GM12878 (cell line): ENCODE data around the gene ANK3. TPM values are rescaled to one million over a fixed set of nuclear protein-coding genes. Genes with fewer than 3 reads are reported as not detected.

Experiments used
- ATAC-seq: fragments of 200-7000 bp; cut with Tn5 transposase; 3 replicates; pipeline ENCODE4 v1.9.1; 2020; ENCODE audit warnings: mild to moderate bottlenecking, moderate library complexity
- BruUV-seq: library from RNA; stranded (reverse); fragments of 400-500 nt; replicated peaks from 2 replicates; lab custom pipeline; 2021; lab: Mats Ljungman, UMichigan
- CTCF ChIA-PET: fragments of 300-600 bp; sonication (Branson Sonifier 250); formaldehyde crosslinking; extraction: SDS; loops from one replicate; lab custom pipeline; 2021; ENCODE audit warnings: inconsistent platforms; lab: Yijun Ruan, JAX
- POLR2A ChIA-PET: fragments of 350-600 bp; formaldehyde crosslinking; extraction: SDS; loops from one replicate; lab custom pipeline; 2021; ENCODE audit warnings: inconsistent platforms; lab: Charles Lee
- RAD21 ChIA-PET: fragments of 300-600 bp; sonication (Branson Sonifier 250); formaldehyde crosslinking; loops from one replicate; lab custom pipeline; 2023; ENCODE audit warnings: antibody characterized with exemption; ENCODE audit not compliant: unreplicated experiment; lab: Charles Lee
- SMC1A ChIA-PET: fragments of 300-600 bp; sonication (Branson Sonifier 250); formaldehyde crosslinking; loops from one replicate; lab custom pipeline; 2023; ENCODE audit not compliant: unreplicated experiment, uncharacterized antibody; lab: Charles Lee
- DNase-seq: peaks from one replicate; pipeline ENCODE4 v3.0.0-alpha.2; 2011; ENCODE audit warnings: low read depth, low spot score
- FAIRE-seq: peaks from 3 replicates; lab custom pipeline; 2011; peaks lifted over from hg19 to GRCh38; lab: Jason Lieb, UNC
- H2AFZ ChIP-seq: 2 replicates; pipeline ENCODE4 v1.6.0; 2011; ENCODE audit warnings: low read depth, low read length, control low read depth; ENCODE audit not compliant: control insufficient read depth
- H3K27ac ChIP-seq: 2 replicates; pipeline ENCODE4 v1.5.1; 2011; ENCODE audit warnings: control low read depth; ENCODE audit not compliant: control insufficient read depth, insufficient read depth
- H3K27me3 ChIP-seq, 2 experiments: replicated peaks in 1 of 2; 2 replicates each; pipeline versions ENCODE4 v1.6.0 to v1.6.1; 2011; ENCODE audit warnings: low read length in 1 of 2; ENCODE audit not compliant: control insufficient read depth in 2 of 2, insufficient read depth in 2 of 2
- H3K36me3 ChIP-seq, 2 experiments: 2 replicates each; pipeline ENCODE4 v1.5.1; 2011; ENCODE audit warnings: low read length in 1 of 2; ENCODE audit not compliant: control insufficient read depth in 2 of 2, insufficient read depth in 2 of 2
- H3K4me1 ChIP-seq: 2 replicates; pipeline ENCODE4 v1.6.1; 2011; ENCODE audit warnings: mild to moderate bottlenecking, low read length, moderate library complexity, mixed read lengths; ENCODE audit not compliant: control insufficient read depth, insufficient read depth
- H3K4me2 ChIP-seq: 2 replicates; pipeline ENCODE4 v1.6.0; 2011; ENCODE audit warnings: control low read depth; ENCODE audit not compliant: control insufficient read depth, insufficient read depth
- H3K4me3 ChIP-seq: fragments of 200-600 bp; sonication (generic); 2 replicates; pipeline ENCODE4 v1.5.1; 2016
- H3K79me2 ChIP-seq: 2 replicates; pipeline ENCODE4 v1.6.0; 2011; ENCODE audit warnings: low read length; ENCODE audit not compliant: control insufficient read depth, insufficient read depth
- H3K9ac ChIP-seq: 2 replicates; pipeline ENCODE4 v1.8.0; 2011; ENCODE audit warnings: low read length, control low read depth, mixed read lengths; ENCODE audit not compliant: control insufficient read depth, insufficient read depth
- H3K9me3 ChIP-seq: replicated peaks from 3 replicates; pipeline ENCODE4 v1.5.1; 2011; ENCODE audit warnings: mild to moderate bottlenecking, low read length; ENCODE audit not compliant: control insufficient read depth, insufficient read depth
- H4K20me1 ChIP-seq: 2 replicates; pipeline ENCODE4 v1.6.0; 2011; ENCODE audit not compliant: control insufficient read depth, insufficient read depth
- CBX3 ChIP-seq: fragments of 200-600 bp; sonication (generic); IDR thresholded peaks from 2 replicates; pipeline ENCODE4 v1.6.1; 2016; ENCODE audit warnings: low read depth, borderline replicate concordance
- PAX5 ChIP-seq: IDR thresholded peaks from 2 replicates; pipeline ENCODE4 v1.6.1; 2011; ENCODE audit warnings: low read depth, low read length, borderline replicate concordance
- RBBP5 ChIP-seq: fragments of 200-600 bp; sonication (generic); conservative IDR thresholded peaks from 2 replicates; pipeline ENCODE4 v1.6.1; 2016
- SPI1 ChIP-seq: IDR thresholded peaks from 2 replicates; pipeline ENCODE4 v1.6.1; 2011; ENCODE audit warnings: low read depth, mild to moderate bottlenecking, low read length, moderate library complexity, borderline replicate concordance; ENCODE audit not compliant: insufficient read depth
- ZSCAN29 ChIP-seq: fragments of 450-650 bp; IDR thresholded peaks from 2 replicates; pipeline ENCODE4 v1.6.1; 2017; ENCODE audit warnings: mild to moderate bottlenecking, moderate library complexity
- WGBS: methylation state at CpG from one replicate; pipeline ENCODE4 v1.1.6; 2016; ENCODE audit warnings: low lambda C conversion rate; ENCODE audit not compliant: insufficient replicate concordance, insufficient coverage; ENCODE audit errors: missing lambda C conversion rate; 5-methylcytosine and 5-hydroxymethylcytosine counted together
- in situ Hi-C: fragments of 300-500 bp; cut with MboI; formaldehyde crosslinking; loops from 9 replicates; pipeline ENCODE4 v1.14.3; 2018; ENCODE audit warnings: mixed read lengths
- intact Hi-C: fragments of 100-400 bp; cut with micrococcal nuclease; formaldehyde crosslinking; loops from one replicate; pipeline ENCODE4 v1.14.2; 2022; ENCODE audit not compliant: unreplicated experiment
- polyA plus RNA-seq, 11 experiments: library from polyadenylated mRNA; depleted of rRNA in 4 of 11; unstranded in 6 of 11; stranded (reverse) in 5 of 11; fragments of >200 nt; fragmentation: Nextera tagmentation in 4 of 11; fragmentation: Illumina TruSeq in 1 of 11; extraction: Ambion mirVana in 4 of 11; extraction: Trizol in 1 of 11; gene quantifications; 1 replicate in 1 of 11; 2 replicates in 10 of 11; pipeline versions ENCODE4 v1.2.1 to v1.2.3, GENCODE V29; 2011 to 2016; ENCODE audit warnings: inconsistent platforms in 2 of 11, missing spikeins in 2 of 11, low read depth in 1 of 11
- total RNA-seq, 4 experiments: library from RNA; depleted of rRNA in 3 of 4; stranded (reverse); fragments of >200 nt in 3 of 4; fragmentation: Illumina TruSeq in 1 of 4; extraction: Trizol in 1 of 4; gene quantifications; 2 replicates each; pipeline versions ENCODE4 v1.2.1 to v1.2.3, GENCODE V29; 2013 to 2021
- TF ChIP-seq, protein P1 (sequence below): IDR thresholded peaks from 2 replicates; pipeline ENCODE4 v1.6.1; 2012; ENCODE audit warnings: low read length, inconsistent platforms
- TF ChIP-seq, protein P2 (sequence below): fragments of 450-650 bp; IDR thresholded peaks from 2 replicates; pipeline ENCODE4 v1.6.1; 2018; ENCODE audit warnings: borderline replicate concordance, mild to moderate bottlenecking; ENCODE audit not compliant: partially characterized antibody
- TF ChIP-seq, protein P3 (sequence below): IDR thresholded peaks from 2 replicates; pipeline ENCODE4 v1.6.1; 2012; ENCODE audit warnings: low read depth, low read length, improper control_type of control experiment
- TF ChIP-seq, protein P4 (sequence below): IDR thresholded peaks from 2 replicates; pipeline ENCODE4 v1.6.1; 2011; ENCODE audit warnings: low read depth, mild to moderate bottlenecking, low read length, moderate library complexity, borderline replicate concordance; ENCODE audit errors: extremely low read depth

The ANK3 gene
- total and polyA plus RNA-seq, 10 of the 15 experiments (the other 5 are each of a cell fraction or from before 2014, with no cell fraction given), result 0.06 to 0.82 (median 0.20) TPM; not detected in 2

DNA sequence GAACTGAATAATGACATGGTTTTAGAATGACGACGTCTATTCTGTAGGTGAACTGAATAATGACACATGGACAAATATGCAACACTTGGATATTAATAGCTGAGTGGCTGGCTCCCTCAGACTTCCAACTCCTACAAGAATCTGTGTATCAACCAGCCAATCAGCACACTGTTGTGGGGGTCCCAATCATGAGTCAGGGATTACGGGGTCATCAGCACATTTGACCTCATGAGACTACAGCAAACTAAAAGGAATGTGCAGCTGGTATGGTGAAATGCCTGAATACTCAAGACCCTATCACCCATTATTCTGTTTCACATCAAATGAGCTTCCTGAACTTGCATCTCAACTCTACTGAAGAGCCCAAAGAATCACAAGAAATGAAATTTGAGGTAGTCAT is 192.5 kb downstream of the ANK3 start:
- SMC1A ChIA-PET, result interaction anchor here (1.2 to 1.6 kb wide), 2 partner anchors 10 to 571 kb away, joined by 4 to 8 read pairs; no protein-coding TSS in a partner anchor
- Histone ChIP-seq H3K27ac (no peak overlapping the region), H2AFZ (no peak overlapping the region), H3K79me2 (no peaks in the 10 kb centered on the region), H3K9me3 (no peaks in the 10 kb centered on the region), H3K9ac (no peak overlapping the region), H3K36me3 (no peaks in the 10 kb centered on the region), H3K4me2 (no peak overlapping the region), H4K20me1 (no peaks in the 10 kb centered on the region), H3K4me1 (no peaks in the 10 kb centered on the region), H3K27me3 (peaks cover 1 to 2% of the 10 kb centered on the region in 2 experiments; a peak in 3 of 4 replicates), H3K4me3 (no peak overlapping the region)
- RAD21 ChIA-PET, result interaction anchor here (1.0 kb wide), 1 partner anchor 10 kb away, joined by 3 read pairs; no protein-coding TSS in a partner anchor
- FAIRE-seq (no peak), DNase-seq (no peak), ATAC-seq (no peak)
- intact Hi-C loops, result no loop called here
- CTCF ChIA-PET, result interaction anchor here (1.0 to 2.4 kb wide), 3 partner anchors 10 to 237 kb away, joined by 3 to 10 read pairs (median 5); no protein-coding TSS in a partner anchor
- BruUV-seq, result no TSS peak
- in situ Hi-C loops, result no loop called here
- TF ChIP-seq, protein P1, sequence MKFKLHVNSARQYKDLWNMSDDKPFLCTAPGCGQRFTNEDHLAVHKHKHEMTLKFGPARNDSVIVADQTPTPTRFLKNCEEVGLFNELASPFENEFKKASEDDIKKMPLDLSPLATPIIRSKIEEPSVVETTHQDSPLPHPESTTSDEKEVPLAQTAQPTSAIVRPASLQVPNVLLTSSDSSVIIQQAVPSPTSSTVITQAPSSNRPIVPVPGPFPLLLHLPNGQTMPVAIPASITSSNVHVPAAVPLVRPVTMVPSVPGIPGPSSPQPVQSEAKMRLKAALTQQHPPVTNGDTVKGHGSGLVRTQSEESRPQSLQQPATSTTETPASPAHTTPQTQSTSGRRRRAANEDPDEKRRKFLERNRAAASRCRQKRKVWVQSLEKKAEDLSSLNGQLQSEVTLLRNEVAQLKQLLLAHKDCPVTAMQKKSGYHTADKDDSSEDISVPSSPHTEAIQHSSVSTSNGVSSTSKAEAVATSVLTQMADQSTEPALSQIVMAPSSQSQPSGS, result no peak
- TF ChIP-seq, protein P2, sequence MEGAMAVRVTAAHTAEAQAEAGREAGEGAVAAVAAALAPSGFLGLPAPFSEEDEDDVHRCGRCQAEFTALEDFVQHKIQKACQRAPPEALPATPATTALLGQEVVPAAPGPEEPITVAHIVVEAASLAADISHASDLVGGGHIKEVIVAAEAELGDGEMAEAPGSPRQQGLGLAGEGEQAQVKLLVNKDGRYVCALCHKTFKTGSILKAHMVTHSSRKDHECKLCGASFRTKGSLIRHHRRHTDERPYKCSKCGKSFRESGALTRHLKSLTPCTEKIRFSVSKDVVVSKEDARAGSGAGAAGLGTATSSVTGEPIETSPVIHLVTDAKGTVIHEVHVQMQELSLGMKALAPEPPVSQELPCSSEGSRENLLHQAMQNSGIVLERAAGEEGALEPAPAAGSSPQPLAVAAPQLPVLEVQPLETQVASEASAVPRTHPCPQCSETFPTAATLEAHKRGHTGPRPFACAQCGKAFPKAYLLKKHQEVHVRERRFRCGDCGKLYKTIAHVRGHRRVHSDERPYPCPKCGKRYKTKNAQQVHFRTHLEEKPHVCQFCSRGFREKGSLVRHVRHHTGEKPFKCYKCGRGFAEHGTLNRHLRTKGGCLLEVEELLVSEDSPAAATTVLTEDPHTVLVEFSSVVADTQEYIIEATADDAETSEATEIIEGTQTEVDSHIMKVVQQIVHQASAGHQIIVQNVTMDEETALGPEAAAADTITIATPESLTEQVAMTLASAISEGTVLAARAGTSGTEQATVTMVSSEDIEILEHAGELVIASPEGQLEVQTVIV, result no peak
- TF ChIP-seq, protein P3, sequence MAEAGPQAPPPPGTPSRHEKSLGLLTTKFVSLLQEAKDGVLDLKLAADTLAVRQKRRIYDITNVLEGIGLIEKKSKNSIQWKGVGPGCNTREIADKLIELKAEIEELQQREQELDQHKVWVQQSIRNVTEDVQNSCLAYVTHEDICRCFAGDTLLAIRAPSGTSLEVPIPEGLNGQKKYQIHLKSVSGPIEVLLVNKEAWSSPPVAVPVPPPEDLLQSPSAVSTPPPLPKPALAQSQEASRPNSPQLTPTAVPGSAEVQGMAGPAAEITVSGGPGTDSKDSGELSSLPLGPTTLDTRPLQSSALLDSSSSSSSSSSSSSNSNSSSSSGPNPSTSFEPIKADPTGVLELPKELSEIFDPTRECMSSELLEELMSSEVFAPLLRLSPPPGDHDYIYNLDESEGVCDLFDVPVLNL, result no peak
- TF ChIP-seq SPI1 (no peak), CBX3 (no peak), ZSCAN29 (no peak), PAX5 (no peak), RBBP5 (no peak)
- TF ChIP-seq, protein P4, sequence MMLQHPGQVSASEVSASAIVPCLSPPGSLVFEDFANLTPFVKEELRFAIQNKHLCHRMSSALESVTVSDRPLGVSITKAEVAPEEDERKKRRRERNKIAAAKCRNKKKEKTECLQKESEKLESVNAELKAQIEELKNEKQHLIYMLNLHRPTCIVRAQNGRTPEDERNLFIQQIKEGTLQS, result no peak
- POLR2A ChIA-PET, result no interaction called here
- WGBS, result 48% methylated on average over 3 of the region's 3 CpGs
